NCI-H1417 treated with DMSO at 0.1 percent for 48 hours (cell line): ENCODE data around the gene ASPM.
A peak's percentile ranks its signal among the peaks of the same experiment; 100 is the strongest.

ENCODE experiments used
- DNase-seq: peaks from one replicate; lab custom pipeline; 2025; lab: John Stamatoyannopoulos, UW

The ASPM gene

GRCh38 chr1:197146101-197147095 is at the start of gene ASPM:
Gene ASPM (minus strand): TSS chr1:197146669. CDS start chr1:197146437, 232 bp downstream.
- DNase-seq, result peak; percentile 90

GRCh38 chr1:197195100-197195499 is 48.6 kb upstream of the ASPM start:
- DNase-seq, result no peak

GRCh38 chr1:197184190-197184589 is 37.7 kb upstream of the ASPM start:
- no peak for DNase-seq

GRCh38 chr1:197183195-197183748 is 36.8 kb upstream of the ASPM start:
- no peak for DNase-seq

GRCh38 chr1:197182716-197183115 is 36.2 kb upstream of the ASPM start:
- no peak for DNase-seq

GRCh38 chr1:197181982-197182381 is 35.5 kb upstream of the ASPM start:
- DNase-seq, result no peak

- DNase-seq, result peak; percentile 25
Measured at GRCh38 chr1:197180252-197180878, 33.9 kb upstream of the ASPM start.

- DNase-seq, result no peak
Measured at GRCh38 chr1:197178998-197179397, 32.5 kb upstream of the ASPM start.

GRCh38 chr1:197174818-197175217 is 28.3 kb upstream of the ASPM start:
- DNase-seq, result no peak

- DNase-seq, result no peak
Measured at GRCh38 chr1:197173571-197174507, 27.4 kb upstream of the ASPM start.

- DNase-seq, result no peak
Measured at GRCh38 chr1:197171531-197171930, 25.1 kb upstream of the ASPM start.

GRCh38 chr1:197170538-197170937 is 24.1 kb upstream of the ASPM start:
- DNase-seq, result no peak

GRCh38 chr1:197159461-197159860 is 13.0 kb upstream of the ASPM start:
- DNase-seq, result no peak

GRCh38 chr1:197156692-197157091 is 10.2 kb upstream of the ASPM start:
- DNase-seq, result no peak

GRCh38 chr1:197152662-197153061 is 6.2 kb upstream of the ASPM start:
- DNase-seq, result no peak

GRCh38 chr1:197151185-197151584 is 4.7 kb upstream of the ASPM start:
- DNase-seq, result no peak

- DNase-seq, result no peak
Measured at GRCh38 chr1:197150336-197151005, 4.0 kb upstream of the ASPM start.

GRCh38 chr1:197149340-197149739 is 2.9 kb upstream of the ASPM start:
- DNase-seq, result no peak

- no peak for DNase-seq
Measured at GRCh38 chr1:197145446-197146024, 934 bp downstream of the ASPM start.

- no peak for DNase-seq
Measured at GRCh38 chr1:197144570-197145325, 1.7 kb downstream of the ASPM start.
